ENCODE results near the gene BRF1.
"Not testable (repeated sequence)": the region's sequence is repeated elsewhere in the genome, so short reads cannot be mapped to it uniquely, and the experiment has no call there.

Gene BRF1

DNA sequence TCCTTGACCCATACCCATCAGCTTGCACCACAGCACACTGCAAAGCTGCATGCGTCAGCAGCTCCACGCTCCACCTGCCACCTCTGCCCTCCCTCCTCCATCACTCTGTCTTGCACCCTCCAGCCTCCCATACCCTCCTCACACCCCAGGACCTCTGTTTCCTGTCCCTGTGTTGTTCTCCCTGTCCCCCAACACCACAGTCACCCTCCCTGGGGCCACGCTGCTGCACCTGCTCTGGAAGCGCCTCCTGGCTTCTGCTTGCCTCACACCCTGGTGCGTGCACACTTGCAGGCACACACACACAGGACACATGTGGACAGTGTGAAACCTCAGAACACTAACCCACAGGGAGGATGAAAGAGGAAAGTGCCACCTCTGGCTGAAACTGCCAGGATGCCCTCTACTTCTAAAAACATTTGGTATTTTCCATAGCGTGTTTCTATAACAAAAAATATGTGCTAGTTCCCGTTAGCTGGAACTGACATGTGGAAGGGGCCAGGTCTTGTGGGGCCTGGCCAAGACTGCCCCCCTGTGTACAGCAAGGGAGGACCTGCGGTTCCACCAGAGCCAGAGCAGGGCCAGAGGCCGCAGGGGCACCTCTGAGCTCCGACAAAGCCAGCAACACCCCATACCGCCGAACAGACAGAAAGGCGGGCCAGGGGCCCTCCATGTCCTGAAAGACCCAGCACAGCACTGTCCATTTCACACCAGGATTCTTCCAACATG is 10.0 kb downstream of the BRF1 start:
- DNase-seq (ENCODE audit: low spot score) = peak; percentile 17

DNA sequence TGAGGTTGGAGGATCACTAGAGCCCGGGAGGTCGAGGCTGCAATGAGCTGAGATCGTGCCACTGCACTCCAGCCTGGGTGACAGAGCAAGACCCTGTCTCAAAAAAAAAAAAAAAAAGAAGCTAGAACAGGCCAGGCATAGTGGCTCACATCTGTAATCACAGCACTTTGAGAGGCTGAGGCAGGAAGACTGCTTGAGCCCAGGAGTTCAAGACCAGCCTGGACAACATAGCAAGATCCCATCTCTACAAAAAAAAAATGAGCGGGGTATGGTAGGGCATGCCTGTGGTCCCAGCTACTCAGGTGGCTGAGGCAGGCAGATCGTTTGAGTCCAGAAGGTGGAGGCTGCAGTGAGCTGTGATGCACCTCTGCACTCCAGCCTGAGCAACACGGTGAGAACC is 11.9 kb downstream of the BRF1 start:
- DNase-seq (ENCODE audit: low spot score) = not testable (repeated sequence)

DNA sequence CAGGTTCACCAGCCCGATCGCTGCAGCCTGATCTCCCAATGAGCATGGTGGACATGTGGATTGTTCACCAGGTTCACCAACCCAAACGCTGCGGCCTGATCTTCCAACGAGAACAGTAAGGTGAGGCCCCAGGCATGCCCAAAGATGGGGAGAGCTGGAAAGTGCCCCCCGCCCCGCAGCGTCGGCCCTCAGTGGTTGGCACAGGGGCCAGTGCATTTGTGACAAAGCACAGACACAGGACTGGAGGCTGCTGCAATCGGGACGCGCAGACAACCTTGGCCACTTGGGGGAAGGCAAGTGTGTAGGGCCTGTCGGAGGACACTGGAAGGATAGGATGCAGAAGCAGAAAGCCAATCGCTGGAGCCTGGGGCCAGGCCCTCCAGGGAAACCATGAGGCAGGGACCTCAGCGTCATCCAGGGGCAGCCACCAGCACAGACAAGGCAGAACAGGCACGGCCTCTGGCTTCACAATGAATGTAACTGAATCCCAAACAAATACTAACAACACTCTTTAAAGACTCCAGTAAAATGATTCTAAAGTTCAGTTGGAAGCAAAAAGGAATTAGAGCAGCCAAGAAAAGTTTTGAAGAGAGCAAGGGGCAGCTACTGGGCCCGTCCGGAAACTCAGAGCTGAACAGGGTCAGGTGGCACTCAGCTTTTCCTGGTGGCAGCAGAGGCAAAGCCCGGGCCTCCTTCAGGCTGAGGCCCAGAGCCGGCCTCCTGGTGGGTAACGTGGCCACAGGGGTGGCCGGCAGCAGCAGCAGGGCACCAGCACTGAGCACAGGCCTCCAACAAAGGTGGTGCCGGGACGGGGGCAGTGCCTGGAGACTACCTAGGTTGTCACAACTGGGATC is 13.3 kb downstream of the BRF1 start:
- no peak for DNase-seq (ENCODE audit: low spot score)

DNA sequence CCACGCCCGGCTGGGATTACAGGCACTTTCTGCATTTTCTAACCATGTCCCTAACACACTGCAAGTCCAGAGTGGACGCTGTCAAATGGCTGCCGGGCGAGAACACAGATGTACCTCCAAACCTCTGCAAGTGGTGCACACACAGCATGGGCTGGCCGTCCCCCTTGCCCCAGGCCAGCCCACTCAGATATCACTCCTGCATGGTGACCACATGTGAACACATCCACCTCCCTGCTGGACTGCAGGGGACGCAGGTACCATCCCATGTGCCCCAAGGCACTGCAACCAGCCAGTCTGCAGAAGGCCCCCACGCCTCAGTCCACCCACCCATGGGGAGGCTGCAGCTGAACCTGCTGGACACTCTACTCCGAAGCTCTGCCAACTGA is 14.0 kb downstream of the BRF1 start:
- DNase-seq (ENCODE audit: low spot score) = no peak

DNA sequence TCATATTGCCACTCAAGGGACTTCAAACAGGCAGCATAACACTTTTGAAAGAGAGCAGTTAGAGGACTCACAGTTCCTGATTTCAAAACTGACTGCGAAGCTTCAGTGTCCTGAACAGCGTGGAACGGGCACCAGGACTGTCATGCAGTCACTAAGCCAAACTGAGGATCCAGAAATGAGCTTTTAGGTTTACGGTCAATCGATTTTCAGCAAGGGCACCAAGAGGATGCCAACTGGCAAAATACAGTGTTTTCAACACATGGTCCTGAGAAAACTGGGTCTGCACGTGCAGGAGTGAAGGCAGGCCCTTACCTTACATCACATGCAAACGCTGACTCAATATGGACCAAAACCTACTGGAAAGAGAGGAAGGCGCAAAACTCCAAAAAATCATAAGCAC is 15.6 kb downstream of the BRF1 start:
- no peak for DNase-seq (ENCODE audit: low spot score)

DNA sequence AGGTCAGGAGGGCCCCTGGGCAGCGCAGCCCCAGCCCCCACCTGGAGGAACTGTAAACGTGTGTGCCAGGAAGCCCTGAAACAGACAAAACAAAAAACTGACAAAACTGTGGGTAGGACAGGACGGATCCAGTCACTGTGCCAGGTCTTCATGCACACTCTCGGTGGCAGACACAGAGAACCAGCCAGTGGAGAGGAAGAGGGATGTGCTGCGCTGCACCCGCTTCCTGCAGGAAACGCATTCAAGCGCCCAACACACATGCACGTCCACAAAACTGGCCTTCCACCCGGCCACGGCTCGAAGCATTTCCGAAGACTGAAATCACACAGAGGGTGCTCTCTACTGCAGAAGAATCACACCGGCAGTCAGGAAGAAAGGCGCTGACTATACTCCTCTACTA is 16.9 kb downstream of the BRF1 start:
- DNase-seq (ENCODE audit: low spot score) = no peak

DNA sequence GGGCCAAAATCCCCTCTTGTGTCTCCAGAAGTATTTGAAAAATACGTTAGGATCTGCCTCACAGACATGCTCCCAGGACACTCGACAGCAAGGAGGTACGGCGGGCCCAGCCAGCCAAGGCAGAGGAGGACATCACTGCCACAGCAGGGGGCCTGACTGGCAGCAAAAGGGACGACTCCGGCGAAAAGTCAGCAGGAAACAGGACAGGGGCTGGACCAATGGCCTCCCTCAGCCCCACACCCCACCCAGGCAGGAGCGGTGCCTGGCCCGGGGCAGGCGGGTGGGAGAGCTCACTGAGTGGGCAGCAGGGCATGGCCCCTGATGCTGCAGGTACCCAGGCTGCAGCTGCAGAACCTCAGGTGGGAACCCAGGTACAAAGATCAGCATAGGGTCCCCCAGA is 17.8 kb downstream of the BRF1 start:
- DNase-seq (ENCODE audit: low spot score) = no peak

DNA sequence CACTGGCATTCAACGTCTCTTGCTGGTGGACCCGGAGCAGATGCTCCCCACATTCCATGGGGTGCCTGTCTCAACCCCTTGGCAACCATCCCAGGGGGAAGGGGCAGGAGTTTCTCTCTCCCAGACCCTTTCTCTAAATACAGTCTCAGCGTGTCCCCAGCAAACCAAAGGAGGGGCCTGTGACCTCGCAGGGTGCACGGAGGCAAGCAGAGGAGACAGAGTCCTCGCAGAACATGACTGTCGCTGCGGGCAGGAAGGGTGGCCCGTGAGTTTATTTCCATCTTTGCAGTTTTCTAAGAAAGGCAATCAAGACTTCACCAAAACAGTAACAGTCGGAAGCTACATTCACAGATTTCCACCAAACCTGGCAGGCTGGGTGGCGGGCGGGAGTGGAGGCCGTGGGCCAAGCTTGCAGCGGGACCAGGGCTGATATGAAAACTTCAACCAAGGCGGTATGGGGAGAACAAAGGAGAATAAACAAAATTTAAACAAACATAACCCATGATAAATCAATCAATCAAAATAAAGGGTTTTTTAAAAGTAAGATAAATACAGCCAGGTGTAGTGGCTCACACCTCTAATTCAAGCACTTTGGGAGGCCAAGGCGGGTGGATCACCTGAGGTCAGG is 18.6 kb downstream of the BRF1 start:
- no peak for DNase-seq (ENCODE audit: low spot score)

DNA sequence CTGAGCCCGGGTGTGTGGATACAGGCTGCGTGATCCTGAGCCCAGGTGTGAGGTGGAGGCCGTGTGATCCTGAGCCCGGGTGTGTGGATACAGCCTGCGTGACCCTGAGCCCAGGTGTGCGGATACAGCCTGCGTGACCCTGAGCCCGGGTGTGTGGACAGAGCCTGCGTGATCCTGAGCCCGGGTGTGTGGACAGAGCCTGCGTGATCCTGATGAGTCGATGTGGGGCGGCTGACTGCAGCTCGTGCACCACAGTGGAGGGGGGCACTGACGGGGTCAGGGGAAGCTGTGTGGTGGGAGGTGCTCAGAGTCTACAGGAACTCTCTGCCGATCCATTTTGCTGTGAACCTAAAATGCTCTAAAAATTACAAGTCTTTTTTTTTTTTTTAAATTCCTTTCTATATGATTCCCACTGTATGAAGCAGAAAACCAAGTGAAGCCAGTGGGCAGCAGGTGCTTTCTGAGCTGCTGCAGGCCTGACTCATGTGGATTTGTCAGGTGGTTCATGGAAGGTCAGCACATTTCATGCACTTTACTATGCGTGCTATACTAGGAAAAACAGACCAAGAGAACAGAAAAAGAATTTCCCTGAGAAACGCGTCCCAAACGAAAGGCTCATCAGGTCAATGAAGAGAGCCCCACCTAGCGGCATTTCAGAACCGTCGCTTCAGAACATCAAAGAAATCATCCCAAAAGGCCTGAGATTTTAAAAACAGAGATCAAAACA is 19.3 kb downstream of the BRF1 start:
- DNase-seq (ENCODE audit: low spot score) = peak; percentile 82

DNA sequence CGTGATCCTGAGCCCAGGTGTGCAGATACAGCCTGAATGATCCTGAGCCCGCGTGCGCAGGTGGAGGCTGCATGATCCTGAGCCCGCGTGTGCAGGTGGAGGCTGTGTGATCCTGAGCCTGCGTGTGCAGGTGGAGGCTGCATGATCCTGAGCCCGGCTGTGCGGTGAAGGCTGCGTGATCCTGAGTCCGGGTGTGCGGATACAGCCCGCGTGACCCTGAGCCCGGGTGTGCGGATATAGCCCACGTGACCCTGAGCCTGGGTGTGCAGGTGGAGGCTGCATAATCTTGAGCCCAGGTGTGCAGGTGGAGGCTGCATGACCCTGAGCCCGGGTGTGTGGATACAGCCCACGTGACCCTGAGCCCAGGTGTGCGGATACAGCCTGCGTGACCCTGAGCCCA is 20.3 kb downstream of the BRF1 start:
- no peak for DNase-seq (ENCODE audit: low spot score)

DNA sequence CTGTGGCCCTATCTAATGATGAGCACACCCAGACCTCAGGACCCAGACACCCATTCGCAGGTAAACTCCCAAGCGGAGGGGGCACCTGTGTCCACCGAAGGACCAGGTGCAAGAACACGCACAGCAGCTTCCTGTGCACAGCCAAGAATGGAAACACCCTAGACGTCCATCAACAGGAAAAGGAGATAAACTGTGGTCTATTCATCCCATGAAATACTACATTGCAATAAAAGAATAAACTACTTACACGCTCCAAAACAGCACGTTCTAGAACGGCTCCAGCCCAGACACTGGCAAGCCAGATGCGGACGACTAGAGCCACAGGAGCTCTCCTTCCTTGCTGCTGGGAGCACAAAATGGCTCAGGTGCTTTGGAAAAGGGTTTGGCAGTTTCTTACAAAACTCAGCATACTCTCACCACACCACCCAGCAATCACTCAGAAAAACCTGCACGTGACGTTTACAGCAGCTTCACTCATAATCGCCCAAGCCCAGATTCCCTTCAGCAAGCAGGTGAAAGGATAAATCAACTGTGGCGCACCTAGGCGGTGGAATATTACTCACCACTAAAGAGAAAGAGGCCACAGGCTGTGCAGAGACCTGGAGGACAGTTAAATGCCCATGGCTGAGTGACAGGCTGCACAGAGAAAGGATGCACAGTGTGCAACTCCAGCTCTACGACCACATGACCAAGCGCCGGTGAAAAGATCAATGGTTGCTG is 21.0 kb downstream of the BRF1 start:
- no peak for DNase-seq (ENCODE audit: low spot score)

DNA sequence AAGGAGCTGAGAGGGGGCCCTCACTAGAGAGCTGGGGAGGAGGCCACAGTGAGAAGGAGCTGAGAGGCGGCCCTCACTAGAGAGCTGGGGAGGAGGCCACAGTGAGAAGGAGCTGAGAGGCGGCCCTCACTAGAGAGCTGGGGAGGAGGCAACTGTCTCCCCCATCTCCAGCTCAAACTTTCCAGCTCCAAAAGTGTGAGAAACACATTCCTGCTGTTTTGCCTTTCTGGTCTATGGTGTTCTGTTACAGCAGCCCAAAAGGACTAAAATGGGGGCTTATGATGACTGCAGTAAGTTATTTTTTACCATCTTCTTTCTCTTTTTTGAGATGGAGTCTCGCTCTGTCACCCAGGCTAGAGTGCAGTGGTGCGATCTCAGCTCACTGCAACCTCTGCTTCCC is 23.4 kb downstream of the BRF1 start:
- DNase-seq (ENCODE audit: low spot score) = not testable (repeated sequence)

DNA sequence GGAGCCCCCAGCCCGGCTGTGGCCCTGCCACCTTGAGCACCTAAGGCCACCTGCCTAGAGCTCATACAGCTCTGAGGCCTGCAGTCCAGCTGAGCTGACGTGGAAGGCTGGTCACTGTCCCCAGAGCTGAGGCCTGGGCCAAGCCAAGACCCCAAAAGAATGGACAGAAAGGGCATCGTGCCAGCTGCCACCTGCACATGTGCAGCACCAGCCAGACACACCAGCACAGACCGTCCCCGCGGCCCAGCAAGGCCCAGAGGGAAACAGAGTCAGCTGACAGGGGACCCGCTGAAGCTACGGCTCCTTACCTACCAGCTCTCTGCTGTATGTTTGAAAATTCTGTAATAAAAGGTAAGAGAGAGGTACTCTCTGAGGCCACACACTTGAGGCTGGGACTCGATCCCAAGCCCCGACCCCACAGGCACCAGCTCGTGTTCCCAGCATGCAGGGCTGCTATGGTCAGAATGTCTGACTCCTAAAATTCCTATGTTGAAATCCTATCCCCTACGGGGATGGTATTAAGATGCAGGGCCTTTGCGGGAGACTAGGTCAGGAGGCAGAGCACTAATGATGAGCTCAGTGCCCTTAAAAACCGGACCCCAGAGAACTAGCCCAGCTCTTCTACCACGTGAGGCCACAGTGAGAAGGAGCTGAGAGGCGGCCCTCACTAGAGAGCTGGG is 25.4 kb downstream of the BRF1 start:
- no peak for DNase-seq (ENCODE audit: low spot score)

DNA sequence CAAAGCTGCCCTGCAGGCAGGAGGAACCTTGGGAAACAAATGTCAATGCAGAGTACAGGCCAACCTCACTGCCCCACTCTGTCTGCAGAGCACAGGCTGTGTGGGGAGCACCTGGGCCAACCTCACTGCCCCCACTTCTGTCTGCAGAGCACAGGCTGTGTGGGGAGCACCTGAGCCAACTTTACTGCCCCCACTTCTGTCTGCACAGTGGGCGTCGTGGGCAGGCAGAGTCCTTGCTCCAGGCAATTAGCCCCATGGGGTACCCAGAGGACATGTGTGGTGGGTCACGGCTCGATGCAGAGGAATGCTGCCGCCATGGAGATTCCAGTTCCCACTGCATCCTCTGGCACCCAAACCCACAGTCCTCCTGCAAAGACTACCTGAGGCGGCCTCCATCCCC is 26.2 kb downstream of the BRF1 start:
- no peak for DNase-seq (ENCODE audit: low spot score)

DNA sequence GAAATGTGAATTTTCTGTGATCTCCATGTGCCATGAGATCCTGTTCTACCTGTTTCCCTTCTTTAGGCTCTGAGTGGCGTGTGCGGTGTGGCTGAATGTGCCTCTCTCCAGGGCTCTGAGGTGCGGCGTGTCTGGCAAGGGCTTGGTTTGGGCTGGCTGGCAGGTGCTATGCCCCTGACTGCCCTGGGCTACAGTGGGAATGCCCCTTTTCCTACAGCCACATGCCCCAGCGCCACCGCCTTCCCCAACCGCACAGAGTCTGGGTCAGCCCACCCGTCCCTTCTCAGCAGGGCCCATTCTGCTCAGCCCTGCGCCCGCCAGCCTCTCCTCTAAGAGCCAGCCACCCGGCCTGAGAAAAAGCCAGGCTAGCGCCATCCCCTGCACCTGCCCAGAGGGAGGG is 27.7 kb downstream of the BRF1 start:
- DNase-seq (ENCODE audit: low spot score) = peak; percentile 6

DNA sequence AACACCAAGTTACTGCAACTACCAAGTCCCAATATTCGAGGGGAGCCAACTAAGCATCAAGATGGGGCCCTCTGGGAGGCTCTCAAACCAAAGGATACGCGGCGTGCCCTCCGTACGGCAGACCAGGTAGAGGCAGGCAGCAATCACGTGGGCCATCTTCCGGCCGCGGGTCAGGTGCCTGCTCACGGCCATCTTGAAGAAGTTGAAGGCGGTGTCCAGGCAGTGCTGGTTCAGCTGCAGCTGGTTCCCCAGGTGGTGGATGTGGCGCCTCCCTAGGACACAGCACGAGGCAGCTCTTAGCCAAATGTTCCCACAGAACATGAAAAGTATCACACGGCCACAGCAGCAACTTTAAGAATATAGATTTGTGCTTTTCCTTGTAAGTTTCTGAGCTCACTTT is 28.2 kb downstream of the BRF1 start:
- DNase-seq (ENCODE audit: low spot score) = no peak

DNA sequence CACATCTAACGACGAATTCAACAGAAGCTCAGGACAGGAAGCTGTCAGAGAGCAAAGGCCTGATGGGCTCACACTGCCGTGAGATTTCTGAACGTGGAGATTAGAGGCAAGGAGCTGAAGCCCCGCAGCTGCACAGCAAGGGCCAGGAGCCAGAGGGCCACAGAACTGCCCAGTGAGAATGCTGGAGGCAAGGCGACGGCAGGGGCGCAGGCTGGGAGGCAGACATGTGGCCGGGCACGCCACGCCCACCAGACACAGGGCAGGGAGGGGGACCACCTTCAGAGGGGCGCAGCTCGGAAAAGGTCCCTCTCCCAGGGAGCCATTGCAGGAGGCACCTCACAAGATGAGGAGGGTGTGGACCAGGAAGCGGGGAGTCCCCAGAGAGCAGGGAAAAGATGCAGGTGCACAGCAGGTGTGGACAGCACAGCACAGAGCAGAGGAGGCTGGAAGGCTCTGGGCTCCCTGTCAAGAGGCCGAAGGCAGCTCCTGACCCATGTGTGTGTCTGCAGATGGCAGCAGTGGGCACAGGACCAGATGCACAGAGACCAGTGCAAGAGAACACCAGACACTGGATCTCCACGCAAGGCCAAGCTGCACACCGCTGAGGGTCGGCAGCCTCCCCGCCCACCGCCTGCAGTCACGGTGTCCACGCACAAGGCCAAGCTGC is 29.4 kb downstream of the BRF1 start:
- no peak for DNase-seq (ENCODE audit: low spot score)

DNA sequence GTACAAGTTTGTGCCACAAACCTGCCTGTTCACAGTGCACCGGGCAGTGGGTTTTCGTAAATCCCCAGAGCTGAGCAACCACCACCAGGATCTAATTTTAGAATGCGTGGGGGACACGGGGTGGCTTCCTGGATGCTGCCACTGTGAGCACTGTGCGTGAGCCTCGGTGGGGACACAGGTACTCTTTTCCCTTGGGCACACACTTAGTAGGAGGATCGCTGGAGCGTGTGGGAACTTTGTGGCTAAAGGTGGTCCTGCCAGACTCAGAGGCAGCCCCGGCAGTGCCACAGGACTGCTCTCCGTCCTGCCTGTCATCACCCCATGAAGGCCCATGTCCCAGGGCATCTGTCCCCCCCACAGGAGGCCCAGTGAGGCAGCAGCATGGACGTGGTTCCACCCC is 31.4 kb downstream of the BRF1 start:
- DNase-seq (ENCODE audit: low spot score) = no peak

DNA sequence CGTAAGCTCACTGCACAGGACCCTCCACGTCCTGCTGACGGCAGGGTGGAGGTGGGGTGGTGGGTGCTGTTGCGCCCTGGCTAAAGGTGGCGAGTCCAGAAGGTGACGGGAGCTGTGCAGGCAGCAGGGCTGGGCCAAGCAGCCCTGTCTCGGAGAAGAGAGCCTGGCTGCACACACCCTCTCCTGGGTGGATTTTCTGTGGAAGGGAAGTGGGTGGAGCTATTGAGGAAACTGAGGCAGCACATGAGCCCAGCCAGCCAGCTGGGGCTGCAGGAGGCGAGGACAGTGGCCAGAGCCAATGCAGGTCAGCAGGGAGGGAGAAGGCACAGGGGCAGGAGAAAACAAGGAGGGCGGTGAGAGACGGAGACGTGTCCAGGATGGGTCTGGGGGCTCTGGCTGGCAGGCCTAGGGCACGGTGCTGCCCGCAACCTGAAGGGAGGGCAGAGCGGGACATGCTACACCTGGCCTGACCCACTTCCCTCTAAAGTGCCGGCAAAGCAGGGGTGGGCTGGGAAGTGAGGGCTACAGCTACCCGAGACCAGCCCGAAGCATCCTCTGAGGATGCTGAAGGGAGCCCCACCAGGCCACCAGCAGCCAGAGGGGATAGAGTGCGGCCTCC is 32.0 kb downstream of the BRF1 start:
- DNase-seq (ENCODE audit: low spot score) = no peak
